ENCODE results near the gene PKD1.

DNA sequence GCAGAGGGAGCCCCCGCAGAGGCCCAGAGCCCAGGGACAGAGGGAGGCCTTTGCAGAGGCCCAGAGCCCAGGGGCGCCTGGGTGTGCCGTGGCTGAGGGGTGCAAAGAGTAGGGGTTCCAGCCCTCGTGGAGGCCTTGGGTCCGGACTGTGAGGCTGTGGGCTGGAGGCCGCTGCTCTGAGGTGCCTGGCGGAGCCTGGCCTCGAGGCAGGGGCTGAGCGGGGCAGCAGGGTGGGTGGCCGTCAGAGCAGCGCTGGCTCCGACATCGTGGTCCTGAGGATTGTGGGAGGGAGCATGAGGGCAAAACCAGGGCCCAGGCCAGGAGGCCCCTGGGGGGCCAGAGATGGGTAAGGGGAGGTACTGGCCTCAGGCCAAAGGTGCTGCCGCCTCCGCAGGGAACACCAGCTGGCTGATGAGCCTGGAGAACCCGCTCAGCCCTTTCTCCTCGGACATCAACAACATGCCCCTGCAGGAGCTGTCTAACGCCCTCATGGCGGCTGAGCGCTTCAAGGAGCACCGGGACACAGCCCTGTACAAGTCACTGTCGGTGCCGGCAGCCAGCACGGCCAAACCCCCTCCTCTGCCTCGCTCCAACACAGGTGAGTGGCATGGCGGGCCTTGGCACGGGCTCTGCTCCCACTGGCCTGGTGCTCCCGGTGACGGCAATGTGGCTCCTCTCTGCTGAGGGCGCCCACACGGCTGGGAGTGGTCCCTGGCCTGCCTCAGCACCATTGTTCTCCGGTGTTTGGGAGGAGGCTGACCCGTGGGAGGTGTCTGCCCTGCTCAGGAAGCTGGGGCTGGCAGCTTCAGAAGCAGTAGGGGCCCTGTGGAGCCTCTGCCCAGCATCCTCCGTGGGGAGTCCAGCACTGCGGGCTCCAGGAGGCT lies 54.3 kb downstream of the PKD1 start:
- TF ChIP-seq, protein P1, sequence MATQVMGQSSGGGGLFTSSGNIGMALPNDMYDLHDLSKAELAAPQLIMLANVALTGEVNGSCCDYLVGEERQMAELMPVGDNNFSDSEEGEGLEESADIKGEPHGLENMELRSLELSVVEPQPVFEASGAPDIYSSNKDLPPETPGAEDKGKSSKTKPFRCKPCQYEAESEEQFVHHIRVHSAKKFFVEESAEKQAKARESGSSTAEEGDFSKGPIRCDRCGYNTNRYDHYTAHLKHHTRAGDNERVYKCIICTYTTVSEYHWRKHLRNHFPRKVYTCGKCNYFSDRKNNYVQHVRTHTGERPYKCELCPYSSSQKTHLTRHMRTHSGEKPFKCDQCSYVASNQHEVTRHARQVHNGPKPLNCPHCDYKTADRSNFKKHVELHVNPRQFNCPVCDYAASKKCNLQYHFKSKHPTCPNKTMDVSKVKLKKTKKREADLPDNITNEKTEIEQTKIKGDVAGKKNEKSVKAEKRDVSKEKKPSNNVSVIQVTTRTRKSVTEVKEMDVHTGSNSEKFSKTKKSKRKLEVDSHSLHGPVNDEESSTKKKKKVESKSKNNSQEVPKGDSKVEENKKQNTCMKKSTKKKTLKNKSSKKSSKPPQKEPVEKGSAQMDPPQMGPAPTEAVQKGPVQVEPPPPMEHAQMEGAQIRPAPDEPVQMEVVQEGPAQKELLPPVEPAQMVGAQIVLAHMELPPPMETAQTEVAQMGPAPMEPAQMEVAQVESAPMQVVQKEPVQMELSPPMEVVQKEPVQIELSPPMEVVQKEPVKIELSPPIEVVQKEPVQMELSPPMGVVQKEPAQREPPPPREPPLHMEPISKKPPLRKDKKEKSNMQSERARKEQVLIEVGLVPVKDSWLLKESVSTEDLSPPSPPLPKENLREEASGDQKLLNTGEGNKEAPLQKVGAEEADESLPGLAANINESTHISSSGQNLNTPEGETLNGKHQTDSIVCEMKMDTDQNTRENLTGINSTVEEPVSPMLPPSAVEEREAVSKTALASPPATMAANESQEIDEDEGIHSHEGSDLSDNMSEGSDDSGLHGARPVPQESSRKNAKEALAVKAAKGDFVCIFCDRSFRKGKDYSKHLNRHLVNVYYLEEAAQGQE (IDR thresholded peaks at IDR 0.05; ENCODE audit: insufficient read depth in 1 of 2, low read depth in 2 of 2, low read length in 2 of 2) = no peak
- no peak for TF ChIP-seq TAF1 (IDR thresholded peaks at IDR 0.05; ENCODE audit: borderline replicate concordance, insufficient read depth, low read length)
- no peak for TF ChIP-seq POLR2AphosphoS5 (IDR thresholded peaks at IDR 0.05; ENCODE audit: low read depth, low read length)

All from PFSK-1 (cell line).